Measurements from ENCODE around the gene HJURP.

The HJURP gene

DNA sequence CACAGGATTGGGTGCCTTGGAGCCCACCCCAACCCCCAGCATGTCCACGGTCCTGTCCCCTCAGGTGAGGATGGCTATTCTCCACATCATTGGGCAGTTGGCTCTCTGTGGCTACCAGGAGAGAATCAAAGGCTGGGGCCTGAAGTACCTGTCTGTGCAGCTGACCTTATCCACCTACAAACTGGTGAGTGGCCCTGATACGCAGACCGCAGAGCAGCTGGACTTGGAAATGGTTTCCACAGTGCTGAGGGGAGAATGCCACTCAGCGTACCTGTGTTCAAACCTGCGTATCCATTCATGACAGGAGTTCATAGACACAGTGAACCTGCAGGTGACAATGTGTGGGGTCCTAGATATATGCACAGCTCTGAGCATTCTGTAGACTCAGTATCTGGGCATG, 54.6 kb downstream of the HJURP start:
- Mint-ChIP-seq H3K4me3 (no peak overlapping the region), H3K36me3 (ENCODE audit: low read depth) (no peaks in the 10 kb centered on the region), H3K27ac (no peak overlapping the region), H3K4me1 (no peaks in the 10 kb centered on the region), H3K9me3 (peaks cover 5% of the 10 kb centered on the region), H3K27me3 (ENCODE audit: low read depth, poor library complexity) (peaks cover 16% of the 10 kb centered on the region)
- no peak for DNase-seq
- TF ChIP-seq, protein P1, sequence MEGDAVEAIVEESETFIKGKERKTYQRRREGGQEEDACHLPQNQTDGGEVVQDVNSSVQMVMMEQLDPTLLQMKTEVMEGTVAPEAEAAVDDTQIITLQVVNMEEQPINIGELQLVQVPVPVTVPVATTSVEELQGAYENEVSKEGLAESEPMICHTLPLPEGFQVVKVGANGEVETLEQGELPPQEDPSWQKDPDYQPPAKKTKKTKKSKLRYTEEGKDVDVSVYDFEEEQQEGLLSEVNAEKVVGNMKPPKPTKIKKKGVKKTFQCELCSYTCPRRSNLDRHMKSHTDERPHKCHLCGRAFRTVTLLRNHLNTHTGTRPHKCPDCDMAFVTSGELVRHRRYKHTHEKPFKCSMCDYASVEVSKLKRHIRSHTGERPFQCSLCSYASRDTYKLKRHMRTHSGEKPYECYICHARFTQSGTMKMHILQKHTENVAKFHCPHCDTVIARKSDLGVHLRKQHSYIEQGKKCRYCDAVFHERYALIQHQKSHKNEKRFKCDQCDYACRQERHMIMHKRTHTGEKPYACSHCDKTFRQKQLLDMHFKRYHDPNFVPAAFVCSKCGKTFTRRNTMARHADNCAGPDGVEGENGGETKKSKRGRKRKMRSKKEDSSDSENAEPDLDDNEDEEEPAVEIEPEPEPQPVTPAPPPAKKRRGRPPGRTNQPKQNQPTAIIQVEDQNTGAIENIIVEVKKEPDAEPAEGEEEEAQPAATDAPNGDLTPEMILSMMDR (IDR thresholded peaks at IDR 0.05) = no peak

DNA sequence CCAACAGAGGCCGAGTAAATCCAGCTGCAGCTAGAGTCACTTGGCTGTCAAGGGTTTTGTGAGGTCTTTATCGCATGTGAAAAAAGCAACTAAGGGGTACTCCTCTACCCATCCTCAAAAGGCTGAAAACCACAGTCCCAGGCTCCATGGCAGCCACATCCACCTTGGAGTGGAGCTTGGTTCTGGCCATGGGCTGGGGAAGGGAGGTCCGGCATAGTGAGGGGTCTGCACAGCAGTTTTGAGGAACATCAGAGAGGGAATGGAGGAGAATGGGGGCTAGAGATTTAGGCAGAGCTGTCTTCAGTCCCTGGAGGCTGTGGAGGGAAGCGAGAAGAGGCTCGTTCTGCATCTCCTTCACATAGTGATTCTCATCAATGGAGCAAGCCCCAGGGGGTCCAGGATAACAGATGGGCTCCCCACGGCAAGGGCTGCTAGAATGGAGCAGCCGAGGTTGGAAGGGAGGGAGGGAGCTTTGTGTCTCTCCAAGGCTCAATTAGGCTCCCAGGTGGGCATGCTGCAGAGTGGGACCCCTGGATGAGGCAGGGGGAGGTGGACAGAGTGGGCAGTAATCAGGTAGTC, 55.2 kb downstream of the HJURP start:
- TF ChIP-seq, protein P1 (IDR thresholded peaks at IDR 0.05) = no peak
- no peaks in the 10 kb centered on the region for H3K36me3 Mint-ChIP-seq (ENCODE audit: low read depth)
- no peak overlapping the region for H3K27ac Mint-ChIP-seq
- H3K27me3 Mint-ChIP-seq (ENCODE audit: low read depth, poor library complexity) = peaks cover 11% of the 10 kb centered on the region
- peaks cover 5% of the 10 kb centered on the region for H3K9me3 Mint-ChIP-seq
- H3K4me3 Mint-ChIP-seq = no peak overlapping the region
- DNase-seq = no peak
- H3K4me1 Mint-ChIP-seq = no peaks in the 10 kb centered on the region

DNA sequence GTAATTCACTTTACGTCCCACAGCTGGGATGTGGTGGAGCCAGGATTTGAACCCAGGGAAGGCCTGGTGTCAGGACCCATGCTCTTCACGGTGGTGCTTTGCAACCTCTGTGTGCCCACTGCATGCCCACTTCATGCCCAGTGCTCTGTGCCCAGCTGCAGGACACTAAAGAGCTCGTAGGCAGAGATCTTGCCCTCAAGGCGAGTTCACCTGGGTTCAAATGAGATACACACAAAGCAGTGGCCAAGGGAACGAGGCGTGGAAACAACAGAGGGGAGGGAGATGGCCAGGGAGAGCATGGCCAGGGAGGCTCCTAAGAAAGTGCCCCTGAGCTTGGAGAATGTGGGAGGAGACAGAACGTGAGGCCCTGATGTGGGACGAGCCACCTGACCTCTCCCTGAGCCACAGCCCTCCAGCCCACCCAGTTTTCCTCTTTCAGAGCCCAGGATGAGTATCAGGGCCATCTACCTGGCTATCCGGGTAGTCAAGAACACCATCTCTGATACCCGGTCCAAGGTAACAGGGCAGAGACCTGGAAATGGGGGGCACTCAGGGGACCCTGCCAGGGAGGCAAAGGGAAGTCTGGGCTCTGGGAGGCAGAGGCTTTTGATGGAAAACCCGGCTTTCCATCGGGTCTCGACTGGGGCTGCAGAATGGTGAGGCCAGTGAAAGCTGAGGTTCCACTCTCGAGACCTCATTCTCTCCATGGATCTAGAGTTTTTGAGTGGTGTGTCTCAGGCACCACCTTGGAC, 55.8 kb downstream of the HJURP start:
- no peaks in the 10 kb centered on the region for H3K36me3 Mint-ChIP-seq (ENCODE audit: low read depth)
- no peak for DNase-seq
- H3K4me3 Mint-ChIP-seq = no peak overlapping the region
- H3K27me3 Mint-ChIP-seq (ENCODE audit: low read depth, poor library complexity) = peaks cover 8% of the 10 kb centered on the region
- peaks cover 2% of the 10 kb centered on the region for H3K4me1 Mint-ChIP-seq
- H3K27ac Mint-ChIP-seq = no peak overlapping the region
- peaks cover 5% of the 10 kb centered on the region for H3K9me3 Mint-ChIP-seq
- TF ChIP-seq, protein P1 (IDR thresholded peaks at IDR 0.05) = no peak

DNA sequence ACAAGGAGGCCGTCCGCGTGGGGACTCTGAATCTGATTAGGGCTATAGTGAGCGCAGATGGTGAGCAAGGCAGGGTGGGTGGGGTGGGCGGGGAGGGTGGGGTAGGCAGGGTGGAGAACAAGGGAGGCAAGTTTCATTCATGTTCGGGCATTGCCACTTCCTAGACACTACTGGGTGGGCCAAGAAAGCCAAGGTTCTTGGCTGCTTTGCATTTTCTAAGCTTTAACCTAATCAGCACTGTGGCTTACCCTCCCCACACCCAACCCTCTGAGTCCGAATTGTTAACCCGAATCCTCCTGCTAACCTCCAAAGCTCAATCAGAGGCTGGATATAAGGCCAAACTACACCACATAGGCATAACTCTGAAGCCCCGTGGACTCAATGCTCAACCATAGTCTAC, 58.1 kb downstream of the HJURP start:
- H3K27ac Mint-ChIP-seq = no peak overlapping the region
- H3K27me3 Mint-ChIP-seq (ENCODE audit: low read depth, poor library complexity) = peaks cover 8% of the 10 kb centered on the region
- TF ChIP-seq, protein P1 (IDR thresholded peaks at IDR 0.05) = no peak
- no peaks in the 10 kb centered on the region for H3K36me3 Mint-ChIP-seq (ENCODE audit: low read depth)
- peaks cover 10% of the 10 kb centered on the region for H3K4me1 Mint-ChIP-seq
- H3K4me3 Mint-ChIP-seq = no peak overlapping the region
- H3K9me3 Mint-ChIP-seq = peaks cover 5% of the 10 kb centered on the region
- DNase-seq = no peak

DNA sequence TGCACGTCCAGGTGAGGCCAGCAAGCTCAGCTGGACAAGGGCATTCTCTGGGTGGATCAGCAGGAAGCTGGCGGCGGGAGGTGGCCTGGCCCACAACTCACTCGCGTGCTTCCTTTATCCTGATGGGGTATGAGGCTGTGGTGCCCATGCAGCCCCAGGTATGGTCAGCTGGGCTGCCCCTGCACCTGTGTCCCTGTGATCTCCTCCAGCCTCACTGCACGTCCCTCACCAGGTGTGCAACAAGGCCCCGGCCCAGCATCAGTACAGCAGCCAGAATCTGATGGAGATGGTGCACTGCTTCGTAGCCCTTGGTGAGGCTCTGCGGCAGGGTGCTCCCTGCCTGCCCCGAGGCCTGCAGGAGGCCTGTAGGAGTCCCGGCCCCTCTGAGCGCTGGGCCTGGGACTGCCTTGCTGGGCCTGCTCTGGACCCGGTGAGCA, 58.6 kb downstream of the HJURP start:
- Mint-ChIP-seq H3K36me3 (ENCODE audit: low read depth) (no peaks in the 10 kb centered on the region), H3K9me3 (peaks cover 5% of the 10 kb centered on the region), H3K4me1 (peaks cover 15% of the 10 kb centered on the region), H3K27ac (no peak overlapping the region), H3K27me3 (ENCODE audit: low read depth, poor library complexity) (peaks cover 8% of the 10 kb centered on the region), H3K4me3 (no peak overlapping the region)
- DNase-seq = no peak
- TF ChIP-seq, protein P1 (IDR thresholded peaks at IDR 0.05) = no peak

All from nephron progenitor cell (in vitro differentiated cells).